SH-SY5Y (cell line): ENCODE results near the gene ANKRD60.

Experiments used
- GATA2 ChIP-seq: IDR thresholded peaks from 2 replicates; pipeline ENCODE4 v1.6.1; 2011; ENCODE audit warnings: mild to moderate bottlenecking, low read depth, low read length
- GATA3 ChIP-seq: IDR thresholded peaks from 2 replicates; pipeline ENCODE4 v1.6.1; 2011; ENCODE audit warnings: low read depth, mild to moderate bottlenecking, low read length, moderate library complexity

DNA sequence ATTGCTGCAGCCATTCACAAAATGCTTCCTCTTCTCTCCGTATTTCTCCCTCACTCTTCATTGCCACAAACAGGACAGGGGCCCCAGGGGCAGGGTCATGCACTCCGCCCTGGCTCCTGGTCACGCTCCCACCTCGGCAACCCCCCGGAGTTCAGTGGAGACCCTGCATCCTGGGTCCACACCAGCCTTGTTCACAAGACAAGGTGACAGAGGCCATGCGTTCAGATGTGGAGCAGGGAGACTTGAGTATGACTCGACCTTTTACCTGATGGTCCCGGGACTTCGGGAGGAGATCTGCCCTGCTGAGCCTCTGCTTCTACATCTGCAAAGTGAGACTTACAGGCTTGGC is 49.4 kb downstream of the ANKRD60 start:
- no peak for TF ChIP-seq GATA2
- no peak for TF ChIP-seq GATA3
